NOMO-1 (cell line): Measurements from ENCODE around the gene GRIN1.
"Not testable (repeated sequence)": the region's sequence is repeated elsewhere in the genome, so short reads cannot be mapped to it uniquely, and the experiment has no call there.

Experiments
- DNase-seq, 2 experiments: peaks; one replicate each; lab custom pipeline; 2025; ENCODE audit not compliant: unreplicated experiment in 2 of 2; lab: John Stamatoyannopoulos, UW

The GRIN1 gene

DNA sequence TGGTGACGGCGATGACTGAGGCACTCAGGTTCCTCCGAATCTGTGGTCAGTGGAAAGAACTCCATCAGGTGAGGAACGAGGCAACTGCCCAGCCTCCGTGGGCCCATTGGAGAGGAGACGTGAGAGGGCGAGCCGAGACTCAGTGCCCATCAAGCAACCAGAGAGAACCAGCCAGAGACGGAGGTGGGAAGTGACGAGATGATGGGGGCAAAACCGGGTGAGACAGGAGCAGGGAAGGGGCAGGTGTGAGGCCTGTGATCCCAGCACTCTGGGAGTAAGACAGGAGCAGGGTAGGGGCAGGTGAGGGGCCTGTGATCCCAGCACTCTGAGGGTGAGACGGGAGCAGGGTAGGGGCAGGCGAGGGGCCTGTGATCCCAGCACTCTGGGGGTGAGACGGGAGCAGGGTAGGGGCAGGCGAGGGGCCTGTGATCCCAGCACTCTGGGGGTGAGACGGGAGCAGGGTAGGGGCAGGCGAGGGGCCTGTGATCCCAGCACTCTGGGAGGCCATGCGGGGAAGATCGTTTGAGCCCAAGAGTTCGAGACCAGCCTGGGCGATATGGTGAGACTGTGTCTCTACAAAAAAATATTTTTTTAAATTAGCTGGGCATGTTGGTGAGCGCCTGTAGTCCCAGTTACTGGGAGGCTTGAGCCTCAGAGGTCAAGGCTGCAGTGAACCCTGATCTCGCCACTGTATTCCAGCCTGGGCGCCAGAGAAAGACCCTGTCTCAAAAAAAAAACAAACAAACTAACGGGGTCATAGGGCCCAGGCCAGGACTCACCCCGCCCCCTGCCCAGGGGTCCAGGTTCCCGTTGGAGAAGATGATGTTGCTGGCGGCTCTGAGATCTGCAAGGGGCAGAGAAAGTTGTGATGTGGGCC lies 27.8 kb upstream of the GRIN1 start:
- no peak for DNase-seq

DNA sequence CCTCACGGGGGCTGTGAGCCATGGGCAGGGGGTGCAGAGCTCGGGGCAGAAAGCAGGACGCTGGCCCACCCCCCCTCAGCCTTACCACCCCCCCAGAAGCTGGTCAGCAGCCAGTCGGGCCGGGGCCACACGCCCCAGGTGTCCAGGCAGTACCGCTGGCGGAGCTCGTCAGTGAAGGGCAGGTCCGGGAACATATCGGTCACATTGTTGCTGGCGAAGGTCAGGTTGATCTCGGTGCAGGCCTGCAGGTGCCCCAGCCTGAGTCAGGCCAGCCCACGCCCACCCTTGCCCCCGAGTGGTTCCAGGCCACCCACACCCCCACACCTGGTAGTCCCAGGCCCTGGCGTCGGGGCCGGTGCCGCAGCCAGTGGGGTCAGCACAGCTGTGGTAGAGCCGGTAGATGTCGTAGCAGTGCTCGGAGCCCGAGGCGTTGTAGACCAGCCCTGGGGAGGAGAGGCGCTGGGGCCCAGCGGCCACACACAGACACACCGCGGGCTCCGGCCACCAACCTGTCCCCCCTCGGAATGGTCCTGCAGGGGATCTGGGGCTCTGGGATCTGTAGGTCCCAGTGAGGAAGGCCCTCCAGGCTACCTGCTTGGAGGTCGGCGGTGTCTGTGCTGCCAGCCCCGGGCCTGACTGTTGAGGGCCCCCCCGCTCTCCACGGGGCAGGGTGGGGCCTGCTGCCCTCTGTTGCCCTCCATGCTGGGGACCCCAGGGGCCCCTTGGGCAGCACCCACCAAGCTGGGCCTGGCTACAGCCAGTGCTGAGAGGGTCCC lies 27.0 kb upstream of the GRIN1 start:
- DNase-seq, result no peak

DNA sequence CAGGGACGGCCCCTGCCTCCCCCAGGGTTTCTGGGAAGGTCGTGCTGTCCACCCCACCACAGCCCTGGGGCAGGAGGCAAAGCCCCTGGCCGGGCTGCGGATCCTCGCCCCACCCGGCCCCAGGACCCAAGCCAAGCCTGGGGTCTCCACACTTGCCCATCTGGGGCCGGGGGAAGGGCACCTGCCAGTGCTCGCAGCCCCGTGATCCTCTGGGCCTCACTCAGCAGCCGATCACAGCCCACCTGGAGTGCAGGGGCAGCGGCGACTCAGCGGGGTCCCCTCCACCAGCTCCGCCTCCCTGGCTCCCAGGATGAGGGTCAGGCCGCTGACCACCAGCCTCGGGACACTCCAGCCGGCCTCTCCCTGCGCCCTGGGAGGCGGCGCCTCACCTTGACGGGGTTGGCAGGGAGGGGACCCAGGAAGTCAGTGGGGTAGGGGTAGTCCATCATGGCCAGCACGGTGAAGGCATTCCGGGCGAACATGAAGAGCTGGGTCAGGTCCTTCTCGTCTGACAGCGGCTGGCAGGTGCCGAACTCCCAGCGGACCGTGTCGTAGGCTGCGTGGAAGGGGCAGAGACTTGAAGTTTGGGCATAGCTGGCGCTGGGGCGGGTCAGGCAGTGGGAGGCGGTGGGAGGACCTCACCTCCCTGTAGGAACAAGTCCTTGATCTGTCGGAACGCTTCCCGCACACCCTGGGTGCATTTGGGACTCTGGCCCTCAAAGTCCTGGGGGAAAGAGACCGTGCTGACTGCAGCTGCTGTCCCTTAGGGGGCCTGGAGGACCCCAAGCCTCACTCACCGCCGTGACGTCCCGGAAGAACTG lies 26.2 kb upstream of the GRIN1 start:
- no peak for DNase-seq

DNA sequence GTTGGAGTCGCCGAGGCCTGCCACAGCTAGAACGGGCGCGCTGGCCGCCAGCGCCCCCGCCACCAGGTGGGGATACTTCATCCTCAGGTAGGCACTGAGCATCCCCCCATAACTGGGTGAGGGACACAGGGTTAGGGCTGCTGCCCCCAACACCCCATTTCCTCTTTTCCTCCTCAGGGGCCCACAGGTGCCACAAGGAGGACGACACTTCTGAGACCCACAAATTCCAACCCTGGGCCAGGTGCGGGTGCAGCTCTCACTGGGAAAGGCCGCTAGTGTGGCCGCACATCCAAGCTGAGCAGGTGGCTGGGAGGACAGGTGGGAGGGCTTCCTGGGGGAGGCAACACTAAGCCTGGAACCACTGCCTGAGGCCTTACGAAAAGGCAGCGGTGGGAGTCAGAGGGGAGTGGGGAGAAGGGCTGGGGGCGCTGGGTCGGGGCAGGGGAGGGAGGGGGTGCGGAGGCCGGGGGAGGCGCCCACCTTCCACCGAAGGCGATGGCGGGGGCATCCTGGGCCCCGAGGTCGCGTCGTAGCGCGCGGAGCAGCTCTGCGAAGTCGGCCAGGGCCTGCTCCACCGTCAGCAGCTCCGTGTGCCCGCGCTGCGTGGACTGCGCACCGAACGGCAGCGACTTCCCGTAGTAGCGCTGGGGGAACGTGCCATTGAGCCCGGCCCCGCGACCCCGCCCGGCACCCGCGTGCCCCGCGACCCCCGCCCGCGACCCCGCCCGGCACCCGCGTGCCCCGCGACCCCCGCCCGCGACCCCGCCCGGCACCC lies 25.4 kb upstream of the GRIN1 start:
- peak in 1 of 2 experiments; percentile 19 for DNase-seq

DNA sequence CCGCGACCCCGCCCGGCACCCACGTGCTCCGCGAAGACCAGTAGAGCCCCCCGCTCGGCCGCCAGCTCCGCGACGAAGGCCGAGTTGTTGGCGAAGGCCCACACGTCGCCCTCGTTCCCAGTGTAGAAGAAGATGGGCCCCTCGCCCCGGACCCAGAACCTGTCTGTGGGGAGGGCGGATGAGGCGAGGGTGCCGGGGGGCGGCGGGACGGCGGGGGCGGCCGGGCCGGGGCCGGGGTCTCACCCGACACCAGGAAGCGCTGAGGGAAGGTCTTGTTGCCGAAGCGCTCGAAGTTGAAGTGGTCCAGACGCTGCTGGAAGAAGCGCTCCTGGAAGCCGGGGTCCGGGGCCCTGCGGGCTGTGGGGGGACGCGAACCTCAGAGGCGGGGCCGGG lies 24.7 kb upstream of the GRIN1 start:
- peak in 1 of 2 experiments; percentile 51 for DNase-seq

DNA sequence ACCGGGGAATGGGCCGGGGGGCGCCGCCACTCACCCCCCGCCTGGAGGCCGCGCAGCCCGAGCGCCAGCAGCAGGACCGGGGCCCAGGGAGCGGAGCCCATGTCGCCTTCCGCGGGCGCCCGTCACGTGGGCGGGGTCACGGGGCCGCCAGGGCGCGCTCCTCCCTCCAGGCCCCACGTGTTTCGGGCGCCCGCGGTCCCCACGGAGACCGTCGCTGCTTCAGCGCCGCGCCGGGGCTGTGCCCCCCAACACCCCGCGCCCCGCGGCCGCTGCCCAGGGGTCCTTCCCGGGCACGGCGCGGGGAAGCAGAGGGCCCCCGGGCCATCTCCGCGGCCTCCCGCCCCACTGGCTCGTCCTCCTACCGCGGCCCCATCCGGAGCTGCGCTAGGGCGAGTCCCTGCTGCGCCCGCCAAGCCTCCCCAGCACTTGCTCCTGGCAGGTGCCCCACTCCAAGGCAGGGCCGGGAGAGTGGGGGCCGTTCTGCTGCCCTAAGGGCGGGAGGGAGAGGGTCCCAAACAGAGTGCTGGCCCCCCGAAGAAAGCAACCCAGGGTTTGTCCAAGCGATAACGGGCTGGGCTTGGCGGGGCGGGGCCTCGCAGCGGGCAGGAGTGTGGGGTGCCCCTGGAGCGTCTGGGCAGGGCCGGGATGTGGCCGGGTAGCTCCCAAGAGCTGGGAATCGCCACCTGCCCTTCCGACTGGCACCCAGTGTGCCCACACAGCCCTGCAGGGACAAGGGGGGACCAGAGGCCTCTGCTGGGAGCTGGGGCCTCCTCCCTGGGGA lies 24.2 kb upstream of the GRIN1 start, which contains the start of gene DPP7:
Gene DPP7 (minus strand): TSS at position 121 of the 781 bp plus-strand sequence. CDS start 20 bp downstream, at position 101.
- peak; percentile 69 to 90 for DNase-seq

DNA sequence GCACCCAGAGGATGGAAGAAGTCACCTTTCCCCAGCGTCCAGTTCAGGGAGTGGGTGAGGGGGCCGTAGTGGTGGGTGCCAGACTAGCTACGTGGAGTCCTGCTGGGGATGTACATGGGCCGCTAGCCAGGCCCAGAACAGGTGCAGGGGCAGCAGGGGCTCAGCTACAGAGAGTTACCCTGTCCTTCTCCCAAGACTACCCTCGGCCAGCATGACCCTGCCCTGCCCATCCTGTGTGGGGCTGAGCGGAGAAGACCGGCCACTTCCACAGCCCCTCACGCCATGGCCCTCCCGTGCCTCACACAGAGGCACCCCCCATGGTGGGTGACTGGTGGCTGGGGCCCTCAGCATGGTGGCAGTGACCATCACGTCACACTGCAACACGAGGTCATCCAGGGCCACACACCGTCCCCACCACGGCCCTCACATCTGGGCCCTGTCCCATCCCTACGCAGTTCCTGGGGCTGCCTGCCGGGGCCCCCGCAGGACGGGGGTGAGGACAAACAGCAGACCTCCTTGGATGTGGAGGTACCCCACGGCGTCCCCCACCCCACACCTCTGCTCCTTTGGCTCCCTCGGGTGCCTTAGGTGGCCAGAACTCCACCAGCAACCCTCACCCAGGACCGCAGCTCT lies 23.4 kb upstream of the GRIN1 start:
- DNase-seq, result no peak

DNA sequence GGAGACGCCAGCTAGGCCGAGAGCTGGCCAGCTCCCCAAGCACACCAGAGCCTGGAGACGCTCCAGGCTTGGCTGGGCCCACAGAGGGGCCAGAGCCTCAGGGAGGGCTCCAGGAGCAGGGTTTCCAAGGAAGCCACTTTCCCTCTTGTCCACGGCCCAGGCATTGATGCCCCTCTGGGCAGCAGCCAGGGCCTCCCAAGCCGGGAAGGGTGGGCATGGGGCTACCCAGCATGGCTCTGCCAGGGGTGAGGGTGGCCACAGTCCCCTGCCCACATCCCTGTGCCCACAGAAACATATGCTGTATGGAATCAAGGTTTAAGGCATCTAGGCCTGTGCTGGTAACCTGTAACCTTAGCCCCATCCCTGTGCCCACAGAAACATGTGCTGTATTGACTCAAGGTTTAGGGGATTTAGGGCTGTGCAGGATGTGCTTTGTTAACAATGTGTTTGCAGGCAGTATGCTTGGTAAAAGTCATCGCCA lies 22.9 kb upstream of the GRIN1 start:
- DNase-seq, result no peak

DNA sequence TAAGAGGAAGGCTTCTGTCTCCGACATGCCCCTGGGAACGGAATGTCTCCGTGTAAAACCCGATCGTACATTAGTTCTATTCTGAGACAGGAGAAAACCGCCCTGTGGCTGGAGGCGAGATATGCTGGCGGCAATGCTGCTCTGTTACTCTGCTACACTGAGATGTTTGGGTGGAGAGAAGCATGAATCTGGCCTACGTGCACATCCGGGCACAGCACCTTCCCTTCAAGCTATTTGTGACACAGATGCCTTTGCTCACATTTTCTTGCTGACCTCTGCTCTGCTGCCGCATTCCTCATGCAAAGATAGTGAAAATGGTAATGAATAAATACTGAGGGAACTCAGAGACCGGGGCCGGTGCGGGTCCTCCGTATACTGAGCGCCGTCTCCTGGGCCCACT lies 22.2 kb upstream of the GRIN1 start:
- no peak for DNase-seq

DNA sequence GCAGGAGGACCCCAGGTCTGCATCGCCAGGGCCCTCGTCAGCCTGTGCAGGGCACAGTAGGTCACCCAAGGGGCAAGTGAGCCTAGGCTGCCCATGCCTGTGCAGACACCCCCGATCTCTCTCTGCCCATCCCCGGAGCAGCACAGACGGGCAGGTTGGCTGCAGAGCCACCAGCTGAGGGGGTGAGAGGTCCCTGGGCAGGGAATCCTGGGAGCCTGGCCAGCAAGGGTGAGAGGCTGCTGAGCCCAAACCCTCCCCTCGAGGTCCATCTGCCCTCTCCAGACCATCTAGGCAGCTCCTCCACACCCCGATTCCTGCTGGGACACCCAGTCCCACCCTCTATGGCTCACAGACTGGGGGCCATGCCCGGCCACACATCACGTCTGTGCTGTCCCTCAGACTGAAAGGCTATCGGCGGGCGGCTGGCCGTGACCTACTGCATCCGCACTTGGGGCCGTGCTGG lies 21.7 kb upstream of the GRIN1 start:
- no peak for DNase-seq

DNA sequence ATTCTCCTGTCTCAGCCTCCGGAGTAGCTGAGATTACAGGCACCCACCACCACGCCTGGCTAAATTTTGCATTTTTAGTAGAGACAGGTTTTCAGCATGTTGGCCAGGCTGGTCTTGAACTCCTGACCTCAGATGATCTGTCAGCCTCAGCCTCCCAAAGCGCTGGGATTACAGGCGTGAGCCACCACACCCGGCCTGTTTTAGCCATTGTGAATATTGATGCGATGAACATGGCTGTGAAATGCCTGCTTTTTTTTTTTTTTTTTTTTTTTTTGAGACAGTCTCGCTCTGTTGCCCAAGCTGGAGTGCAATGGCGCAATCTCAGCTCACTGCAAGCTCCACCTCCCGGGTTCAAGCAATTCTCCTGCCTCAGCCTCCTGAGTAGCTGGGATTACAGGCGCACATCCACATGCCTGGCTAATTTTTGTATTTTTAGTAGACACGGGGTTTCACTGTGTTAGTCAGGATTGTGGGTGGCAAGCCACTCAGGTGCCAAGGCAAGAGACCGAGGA lies 20.8 kb upstream of the GRIN1 start:
- not testable (repeated sequence) for DNase-seq

DNA sequence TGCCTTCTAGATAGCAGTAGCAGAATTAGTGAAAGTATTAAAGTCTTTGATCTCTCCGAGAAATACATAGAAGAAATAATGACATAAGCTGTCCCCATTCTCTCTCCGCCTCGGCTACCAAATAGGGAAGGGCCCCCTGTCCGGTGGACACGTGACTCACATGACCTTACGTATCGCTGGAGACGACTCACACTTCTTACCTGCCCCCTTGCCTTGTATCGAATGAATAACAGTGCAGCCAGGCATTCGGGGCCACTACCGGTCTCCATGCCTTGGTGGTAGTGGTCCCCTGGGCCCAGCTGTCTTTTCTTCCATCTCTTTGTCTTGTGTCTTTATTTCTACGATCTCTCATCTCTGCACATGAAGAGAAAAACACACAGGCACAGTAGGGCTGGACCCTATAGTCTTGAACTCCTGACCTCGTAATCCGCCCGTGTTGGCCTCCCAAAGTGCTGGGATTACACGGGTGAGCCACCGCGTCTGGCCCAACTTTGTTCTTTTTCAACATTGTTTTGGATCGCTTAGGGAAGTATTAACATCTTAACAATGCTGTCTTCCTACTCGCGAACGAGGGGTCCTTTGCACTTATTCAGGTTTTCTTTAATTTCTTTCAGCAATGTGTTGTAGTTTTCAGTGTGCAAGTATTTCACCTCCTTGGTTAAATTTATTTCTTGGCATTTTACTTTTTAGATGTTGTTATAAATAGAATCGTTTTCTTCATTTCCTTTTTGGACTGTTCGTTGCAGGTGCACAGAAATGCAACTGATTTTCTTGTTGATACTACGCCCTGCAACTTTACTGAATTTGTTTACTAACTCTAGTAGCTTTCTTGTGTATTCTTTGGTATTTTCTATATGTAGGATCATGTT lies 16.8 kb upstream of the GRIN1 start:
- DNase-seq, result not testable (repeated sequence)

DNA sequence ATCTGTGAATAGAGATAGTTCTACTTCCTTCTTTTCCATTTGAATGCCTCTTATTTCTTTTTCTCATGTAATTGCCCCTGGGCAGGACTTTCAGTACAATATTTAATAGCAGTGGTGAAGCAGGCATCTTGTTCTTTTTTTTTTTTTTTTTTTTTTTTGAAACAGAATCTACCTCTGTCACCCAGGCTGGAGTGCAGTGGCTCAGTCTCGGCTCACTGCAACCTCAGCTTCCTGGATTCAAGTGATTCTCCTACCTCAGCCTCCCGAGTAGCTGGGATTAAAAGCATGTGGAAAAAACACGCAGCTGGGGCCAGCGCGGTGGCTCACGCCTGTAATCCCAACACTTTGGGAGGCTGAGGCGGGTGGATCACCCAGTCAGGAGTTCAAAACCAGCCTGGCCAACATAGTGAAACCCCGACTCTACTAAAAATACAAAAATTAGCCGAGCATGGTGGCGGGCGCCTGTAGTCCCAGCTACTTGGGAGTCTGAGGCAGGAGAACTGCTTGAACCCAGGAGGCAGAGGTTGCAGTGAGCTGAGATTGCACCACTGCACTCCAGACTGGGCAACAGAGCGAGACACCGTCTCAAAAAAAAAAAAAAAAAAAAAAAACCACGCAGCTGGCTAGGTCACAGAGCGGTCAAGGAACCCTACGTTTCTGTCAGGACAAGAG lies 16.0 kb upstream of the GRIN1 start:
- not testable (repeated sequence) for DNase-seq

DNA sequence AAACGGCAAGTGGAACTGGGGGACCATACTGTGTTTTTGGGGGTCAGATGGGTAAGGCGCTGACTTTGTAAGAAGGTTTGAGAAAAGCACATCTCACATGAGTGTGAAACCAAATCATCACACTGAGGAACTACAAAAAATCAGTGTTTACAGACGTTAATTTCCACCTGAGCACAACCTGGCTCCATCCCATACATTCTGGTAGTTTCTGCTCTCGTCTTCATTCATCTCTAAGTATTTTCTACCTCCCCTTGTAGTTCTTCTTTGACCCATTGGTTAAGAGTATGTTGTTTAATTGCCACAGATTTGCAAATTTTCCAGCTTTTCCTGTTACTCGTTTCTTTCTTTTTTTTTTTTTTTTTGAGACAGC lies 15.5 kb upstream of the GRIN1 start:
- no peak for DNase-seq

DNA sequence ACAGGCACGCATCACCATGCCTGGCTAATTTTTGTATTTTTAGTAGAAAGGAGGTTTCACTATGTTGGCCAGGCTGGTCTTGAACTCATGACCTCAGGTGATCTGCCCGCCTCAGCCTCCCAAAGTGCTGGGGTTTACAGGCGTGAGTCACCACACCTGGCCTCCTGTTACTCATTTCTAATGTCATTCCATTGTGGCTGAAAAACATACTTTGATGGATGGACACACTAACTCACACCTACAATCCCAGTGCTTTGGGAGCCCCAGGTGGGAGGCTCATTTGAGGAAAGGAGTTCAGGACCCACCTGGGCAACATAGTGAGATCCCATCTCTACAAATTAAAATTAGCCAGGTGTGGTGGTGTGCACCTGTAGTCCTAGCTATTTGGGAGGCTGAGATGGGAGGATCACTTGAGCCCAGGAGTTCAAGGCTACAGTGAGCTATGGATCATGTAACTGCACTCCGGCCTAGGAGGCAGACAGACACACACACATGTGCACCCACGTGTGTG lies 14.9 kb upstream of the GRIN1 start:
- DNase-seq, result not testable (repeated sequence)

DNA sequence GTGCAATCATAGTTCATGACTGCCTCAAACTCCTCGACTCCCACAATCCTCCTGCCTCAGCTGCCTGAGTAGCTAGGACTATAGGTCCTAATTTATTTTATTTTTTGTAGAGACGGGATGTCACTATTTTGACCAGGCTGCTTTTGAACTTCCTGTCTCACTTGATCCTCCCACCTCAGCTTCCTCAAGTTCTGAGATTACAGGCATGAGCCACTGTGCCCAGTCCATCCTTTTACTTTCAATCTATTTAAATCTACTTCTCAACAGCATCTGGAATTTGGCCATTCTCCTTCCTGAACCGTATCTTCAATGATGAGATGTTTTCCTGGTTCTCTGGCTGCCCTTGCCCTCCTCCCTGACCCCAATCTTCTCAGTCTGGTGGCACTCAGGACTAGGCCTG lies 12.2 kb upstream of the GRIN1 start:
- DNase-seq, result peak in 1 of 2 experiments; percentile 28
